IMR-90 (cell line): ENCODE results near the gene PERM1. TPM values are rescaled to one million over a fixed set of nuclear protein-coding genes. Genes with fewer than 3 reads are reported as not detected.

Source experiments
- ATAC-seq: fragments of 200-7000 bp; cut with Tn5 transposase; 2 replicates; pipeline ENCODE4 v1.9.1; 2020; ENCODE audit warnings: low read depth, mild to moderate bottlenecking, moderate library complexity
- BruUV-seq: library from RNA; stranded (reverse); fragments of 400-500 nt; replicated peaks from 2 replicates; lab custom pipeline; 2021; lab: Mats Ljungman, UMichigan
- CTCF ChIA-PET: fragments of 300-600 bp; formaldehyde crosslinking; extraction: SDS; loops from one replicate; lab custom pipeline; 2021; ENCODE audit warnings: antibody characterized with exemption; lab: Yijun Ruan, JAX
- POLR2A ChIA-PET: fragments of 300-600 bp; sonication (Branson Sonifier 250); formaldehyde crosslinking; loops from one replicate; lab custom pipeline; 2022; ENCODE audit warnings: antibody characterized with exemption; ENCODE audit not compliant: unreplicated experiment; lab: Charles Lee
- DNase-seq: peaks from one replicate; pipeline ENCODE4 v3.0.0; 2013
- H2AFZ ChIP-seq: replicated peaks from 2 replicates; pipeline ENCODE3; 2013; ENCODE audit warnings: low read length, mild to moderate bottlenecking; ENCODE audit not compliant: poor library complexity
- H2AK5ac ChIP-seq: 2 replicates; pipeline ENCODE4 v1.6.1; 2013; ENCODE audit warnings: low read depth, low read length, inconsistent platforms
- H2AK9ac ChIP-seq: replicated peaks from 2 replicates; pipeline ENCODE3; 2013; ENCODE audit warnings: mild to moderate bottlenecking, low read depth, low read length, moderate library complexity; ENCODE audit not compliant: poor library complexity
- H2BK120ac ChIP-seq: 2 replicates; pipeline ENCODE4 v1.6.1; 2013; ENCODE audit warnings: low read depth, low read length, inconsistent platforms
- H2BK15ac ChIP-seq: 3 replicates; pipeline ENCODE4 v1.6.1; 2013; ENCODE audit warnings: low read depth, low read length, inconsistent platforms
- H2BK20ac ChIP-seq: 2 replicates; pipeline ENCODE4 v1.6.1; 2013; ENCODE audit warnings: low read depth, mild to moderate bottlenecking, inconsistent platforms, low read length, moderate library complexity
- H2BK5ac ChIP-seq: 2 replicates; pipeline ENCODE4 v1.6.1; 2013; ENCODE audit warnings: mild to moderate bottlenecking, low read depth, low read length, inconsistent platforms; ENCODE audit not compliant: poor library complexity, severe bottlenecking
- H3K14ac ChIP-seq: replicated peaks from 2 replicates; pipeline ENCODE4 v1.6.1; 2013; ENCODE audit warnings: low read depth, low read length, inconsistent platforms
- H3K18ac ChIP-seq: 2 replicates; pipeline ENCODE4 v1.6.1; 2013; ENCODE audit warnings: low read depth, low read length, control low read depth
- H3K23ac ChIP-seq: 2 replicates; pipeline ENCODE4 v1.6.1; 2013; ENCODE audit warnings: low read depth, low read length, inconsistent platforms
- H3K27ac ChIP-seq: 2 replicates; pipeline ENCODE4 v1.5.1; 2013; ENCODE audit warnings: mild to moderate bottlenecking, control low read depth, low read length; ENCODE audit not compliant: insufficient read depth
- H3K27me3 ChIP-seq: 2 replicates; pipeline ENCODE4 v1.6.1; 2013; ENCODE audit warnings: low read length; ENCODE audit not compliant: control insufficient read depth, insufficient read depth
- H3K36me3 ChIP-seq: 2 replicates; pipeline ENCODE4 v1.6.1; 2013; ENCODE audit warnings: low read length, mixed read lengths; ENCODE audit not compliant: control insufficient read depth, insufficient read depth
- H3K4ac ChIP-seq: 2 replicates; pipeline ENCODE4 v1.6.1; 2013; ENCODE audit warnings: low read depth, low read length, inconsistent platforms
- H3K4me1 ChIP-seq: 2 replicates; pipeline ENCODE4 v1.6.1; 2013; ENCODE audit warnings: low read length, mixed read lengths; ENCODE audit not compliant: control insufficient read depth, insufficient read depth
- H3K4me2 ChIP-seq: 2 replicates; pipeline ENCODE4 v1.6.1; 2013; ENCODE audit warnings: low read depth, mild to moderate bottlenecking, control low read depth, low read length, moderate library complexity
- H3K4me3 ChIP-seq: 2 replicates; pipeline ENCODE4 v1.5.1; 2013; ENCODE audit warnings: low read depth, mild to moderate bottlenecking, control low read depth, low read length, moderate library complexity; ENCODE audit not compliant: insufficient read depth
- H3K56ac ChIP-seq: 2 replicates; pipeline ENCODE4 v1.6.1; 2013; ENCODE audit warnings: low read length, inconsistent platforms; ENCODE audit not compliant: insufficient read depth; ENCODE audit errors: extremely low read depth
- H3K79me1 ChIP-seq, 2 experiments: 2 replicates each; pipeline ENCODE4 v1.6.1; 2013; ENCODE audit warnings: low read length in 2 of 2, inconsistent platforms in 1 of 2, low read depth in 1 of 2
- H3K9ac ChIP-seq: 2 replicates; pipeline ENCODE4 v1.6.1; 2013; ENCODE audit warnings: low read depth, low read length, control low read depth
- H3K9me1 ChIP-seq: 2 replicates; pipeline ENCODE4 v1.6.1; 2013; ENCODE audit warnings: low read length, inconsistent platforms; ENCODE audit not compliant: insufficient read depth
- H3K9me3 ChIP-seq: 2 replicates; pipeline ENCODE4 v1.6.1; 2013; ENCODE audit warnings: low read length; ENCODE audit not compliant: control insufficient read depth, insufficient read depth
- H4K20me1 ChIP-seq: 2 replicates; pipeline ENCODE4 v1.6.1; 2013; ENCODE audit warnings: low read length, inconsistent platforms; ENCODE audit not compliant: insufficient read depth
- H4K5ac ChIP-seq: 2 replicates; pipeline ENCODE4 v1.6.1; 2013; ENCODE audit warnings: mild to moderate bottlenecking, low read depth, low read length, control low read depth
- H4K8ac ChIP-seq, 2 experiments: 2 replicates each; pipeline ENCODE4 v1.6.1; 2013; ENCODE audit warnings: low read depth in 2 of 2, low read length in 2 of 2, control low read depth in 1 of 2, inconsistent platforms in 1 of 2
- H4K91ac ChIP-seq: 2 replicates; pipeline ENCODE4 v1.6.1; 2013; ENCODE audit warnings: low read depth, low read length, inconsistent platforms; ENCODE audit not compliant: insufficient read depth
- BHLHE40 ChIP-seq: fragments of 150-350 bp; IDR thresholded peaks from 2 replicates; pipeline ENCODE4 v1.6.1; 2016; ENCODE audit warnings: mild to moderate bottlenecking, low read depth, low read length
- CHD1 ChIP-seq: IDR thresholded peaks from 2 replicates; pipeline ENCODE4 v1.6.1; 2012; ENCODE audit warnings: low read depth, low read length, improper control_type of control experiment
- FOS ChIP-seq: fragments of 150-350 bp; IDR thresholded peaks from 2 replicates; pipeline ENCODE4 v1.6.1; 2016; ENCODE audit warnings: low read depth, low read length
- MAFK ChIP-seq: IDR thresholded peaks from 2 replicates; pipeline ENCODE4 v1.6.1; 2012; ENCODE audit warnings: low read depth, low read length, improper control_type of control experiment
- MXI1 ChIP-seq: IDR thresholded peaks from 2 replicates; pipeline ENCODE4 v1.6.1; 2012; ENCODE audit warnings: low read depth, mild to moderate bottlenecking, low read length, moderate library complexity, borderline replicate concordance
- NFE2L2 ChIP-seq: fragments of 150-350 bp; IDR thresholded peaks from 2 replicates; pipeline ENCODE4 v1.6.1; 2016; ENCODE audit warnings: low read depth, mild to moderate bottlenecking, low read length
- POLR2A ChIP-seq: IDR thresholded peaks from 2 replicates; pipeline ENCODE4 v1.6.1; 2012; ENCODE audit warnings: mild to moderate bottlenecking, low read depth, low read length
- RAD21 ChIP-seq: IDR thresholded peaks from 2 replicates; pipeline ENCODE4 v1.6.1; 2012; ENCODE audit warnings: low read length, improper control_type of control experiment
- RCOR1 ChIP-seq: IDR thresholded peaks from 2 replicates; pipeline ENCODE4 v1.6.1; 2012; ENCODE audit warnings: mild to moderate bottlenecking, low read length, improper control_type of control experiment; ENCODE audit not compliant: insufficient replicate concordance
- RFX5 ChIP-seq: IDR thresholded peaks from 2 replicates; pipeline ENCODE4 v1.8.0; 2012; ENCODE audit warnings: low read depth, mild to moderate bottlenecking, low read length, moderate library complexity
- SMC3 ChIP-seq: fragments of 150-350 bp; IDR thresholded peaks from 2 replicates; pipeline ENCODE4 v1.6.1; 2016; ENCODE audit warnings: low read depth, mild to moderate bottlenecking, antibody characterized with exemption, low read length, moderate library complexity
- USF2 ChIP-seq: fragments of 150-350 bp; IDR thresholded peaks from 2 replicates; pipeline ENCODE4 v1.6.1; 2017; ENCODE audit warnings: mild to moderate bottlenecking, antibody characterized with exemption, low read length, low read depth
- WGBS, 2 experiments: methylation state at CpG; one replicate each; pipeline versions ENCODE4 v1.1.5 to v1.1.7; 2013; ENCODE audit warnings: missing lambda C conversion rate in 2 of 2; ENCODE audit not compliant: insufficient read length in 1 of 2; ENCODE audit errors: extremely low coverage in 2 of 2; 5-methylcytosine and 5-hydroxymethylcytosine counted together
- dilution Hi-C: fragments of 300-500 bp; cut with HindIII; formaldehyde crosslinking; loops from one replicate; pipeline ENCODE4 v1.14.3; 2018; ENCODE audit warnings: low sequenced_read_pairs; ENCODE audit not compliant: unreplicated experiment
- in situ Hi-C: fragments of 300-500 bp; cut with MboI; formaldehyde crosslinking; loops from 3 replicates; pipeline ENCODE4 v1.14.3; 2019; ENCODE audit warnings: low sequenced_read_pairs, inconsistent platforms, mixed read lengths
- intact Hi-C: fragments of 100-400 bp; cut with micrococcal nuclease; formaldehyde crosslinking; loops from 2 replicates; pipeline ENCODE4 v1.10.0; 2022
- polyA plus RNA-seq, 3 experiments: library from polyadenylated mRNA; depleted of rRNA; stranded (reverse); fragments of >200 nt; gene quantifications; 2 replicates each; pipeline ENCODE4 v1.2.3, GENCODE V29; 2012; ENCODE audit warnings: low replicate concordance in 1 of 3
- total RNA-seq: library from RNA; depleted of rRNA; stranded (reverse); fragments of >200 nt; gene quantifications from 2 replicates; pipeline ENCODE4 v1.2.3, GENCODE V29; 2012
- TF ChIP-seq, protein P1 (sequence below): conservative IDR thresholded peaks from 2 replicates; pipeline ENCODE4 v1.5.1; 2012; ENCODE audit warnings: mild to moderate bottlenecking, low read depth, low read length, improper control_type of control experiment
- TF ChIP-seq, protein P2 (sequence below): fragments of 150-350 bp; IDR thresholded peaks from 2 replicates; pipeline ENCODE4 v1.6.1; 2016; ENCODE audit warnings: low read depth, mild to moderate bottlenecking, low read length, moderate library complexity, borderline replicate concordance

PERM1 gene
- total and polyA plus RNA-seq, 2 of the 4 experiments (the other 2 are of a cell fraction): not detected

DNA sequence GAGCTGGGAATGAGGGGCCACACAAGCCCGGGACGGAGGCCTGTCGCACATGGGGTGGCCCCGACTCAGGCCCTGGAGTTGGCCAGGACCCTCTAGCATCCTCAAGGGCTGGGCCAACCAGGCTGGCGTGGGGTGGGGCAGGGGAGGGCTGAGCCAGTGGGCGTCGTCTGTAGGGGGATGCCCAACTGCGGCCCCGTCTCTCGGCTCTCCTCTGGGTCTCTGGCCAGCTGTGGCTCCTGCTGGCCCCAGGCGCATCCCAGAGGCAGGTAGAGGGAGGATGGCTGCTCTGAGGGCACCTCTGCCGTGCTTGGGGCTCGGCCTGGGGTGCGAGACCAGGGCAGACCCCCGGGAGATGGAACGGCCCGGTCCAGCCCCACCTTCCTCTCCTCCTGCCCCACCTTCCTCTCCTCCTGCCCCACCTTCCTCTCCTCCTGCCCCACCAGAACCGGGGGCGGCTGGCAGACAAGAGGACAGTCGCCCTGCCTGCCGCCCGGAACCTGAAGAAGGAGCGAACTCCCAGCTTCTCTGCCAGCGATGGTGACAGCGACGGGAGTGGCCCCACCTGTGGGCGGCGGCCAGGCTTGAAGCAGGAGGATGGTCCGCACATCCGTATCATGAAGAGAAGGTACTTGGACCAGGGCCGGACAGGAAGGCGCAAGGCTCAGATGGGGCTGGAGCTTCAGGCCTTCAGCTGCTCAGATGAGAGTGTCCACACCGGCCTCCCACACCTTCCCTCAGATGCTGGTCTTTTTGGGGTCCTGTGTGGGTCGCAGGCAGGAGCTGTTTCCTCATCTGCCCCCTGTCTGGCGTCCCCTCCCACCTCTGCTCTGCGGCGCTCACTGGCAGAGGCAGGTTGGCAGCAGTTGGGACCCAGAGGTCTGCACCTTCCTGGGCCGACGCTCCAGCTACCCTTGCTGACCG, 51.9 kb downstream of the PERM1 start:
- Histone ChIP-seq H2BK120ac (no peak overlapping the region), H3K9ac (no peak overlapping the region), H3K4me3 (no peak overlapping the region), H4K20me1 (peaks cover 6% of the 10 kb centered on the region; the same call in 1 of the 2 replicates), H4K8ac (no peak overlapping the region), H3K23ac (no peak overlapping the region), H3K27ac (no peak overlapping the region), H3K36me3 (peaks cover 9% of the 10 kb centered on the region), H3K79me1 (peaks cover 0 to 8% of the 10 kb centered on the region in 2 experiments; a peak in 1 of 4 replicates), H3K14ac (no peak overlapping the region), H4K5ac (no peak overlapping the region), H3K9me3 (no peaks in the 10 kb centered on the region), H4K91ac (no peak overlapping the region), H3K18ac (no peak overlapping the region), H3K9me1 (no peaks in the 10 kb centered on the region), H2BK15ac (no peak overlapping the region), H3K4me2 (no peak overlapping the region), H3K27me3 (no peaks in the 10 kb centered on the region), H3K4me1 (no peaks in the 10 kb centered on the region; the same call in 1 of the 2 replicates), H3K4ac (no peak overlapping the region), H2AK9ac (no peak overlapping the region), H2BK5ac (no peak overlapping the region), H2BK20ac (no peak overlapping the region), H2AFZ (no peak overlapping the region), H2AK5ac (no peak overlapping the region), H3K56ac (no peak overlapping the region)
- DNase-seq: no peak
- POLR2A ChIA-PET: no interaction called here
- intact Hi-C loops (no loop called here), in situ Hi-C loops (no loop called here), dilution Hi-C loops (no loop called here)
- WGBS, 2 experiments: 99% methylated on average over 11 of the region's 40 CpGs; no CpG with 5 or more reads in 1 of the 2 experiments
- TF ChIP-seq RCOR1: no peak
- no peak for TF ChIP-seq NFE2L2
- TF ChIP-seq SMC3: no peak
- no peak for TF ChIP-seq MXI1
- TF ChIP-seq MAFK: no peak
- TF ChIP-seq, protein P1, sequence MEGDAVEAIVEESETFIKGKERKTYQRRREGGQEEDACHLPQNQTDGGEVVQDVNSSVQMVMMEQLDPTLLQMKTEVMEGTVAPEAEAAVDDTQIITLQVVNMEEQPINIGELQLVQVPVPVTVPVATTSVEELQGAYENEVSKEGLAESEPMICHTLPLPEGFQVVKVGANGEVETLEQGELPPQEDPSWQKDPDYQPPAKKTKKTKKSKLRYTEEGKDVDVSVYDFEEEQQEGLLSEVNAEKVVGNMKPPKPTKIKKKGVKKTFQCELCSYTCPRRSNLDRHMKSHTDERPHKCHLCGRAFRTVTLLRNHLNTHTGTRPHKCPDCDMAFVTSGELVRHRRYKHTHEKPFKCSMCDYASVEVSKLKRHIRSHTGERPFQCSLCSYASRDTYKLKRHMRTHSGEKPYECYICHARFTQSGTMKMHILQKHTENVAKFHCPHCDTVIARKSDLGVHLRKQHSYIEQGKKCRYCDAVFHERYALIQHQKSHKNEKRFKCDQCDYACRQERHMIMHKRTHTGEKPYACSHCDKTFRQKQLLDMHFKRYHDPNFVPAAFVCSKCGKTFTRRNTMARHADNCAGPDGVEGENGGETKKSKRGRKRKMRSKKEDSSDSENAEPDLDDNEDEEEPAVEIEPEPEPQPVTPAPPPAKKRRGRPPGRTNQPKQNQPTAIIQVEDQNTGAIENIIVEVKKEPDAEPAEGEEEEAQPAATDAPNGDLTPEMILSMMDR: no peak
- TF ChIP-seq CHD1: no peak
- no peak for TF ChIP-seq USF2
- TF ChIP-seq RFX5: no peak
- no peak for TF ChIP-seq FOS
- TF ChIP-seq BHLHE40: no peak
- no peak for TF ChIP-seq RAD21
- TF ChIP-seq, protein P2, sequence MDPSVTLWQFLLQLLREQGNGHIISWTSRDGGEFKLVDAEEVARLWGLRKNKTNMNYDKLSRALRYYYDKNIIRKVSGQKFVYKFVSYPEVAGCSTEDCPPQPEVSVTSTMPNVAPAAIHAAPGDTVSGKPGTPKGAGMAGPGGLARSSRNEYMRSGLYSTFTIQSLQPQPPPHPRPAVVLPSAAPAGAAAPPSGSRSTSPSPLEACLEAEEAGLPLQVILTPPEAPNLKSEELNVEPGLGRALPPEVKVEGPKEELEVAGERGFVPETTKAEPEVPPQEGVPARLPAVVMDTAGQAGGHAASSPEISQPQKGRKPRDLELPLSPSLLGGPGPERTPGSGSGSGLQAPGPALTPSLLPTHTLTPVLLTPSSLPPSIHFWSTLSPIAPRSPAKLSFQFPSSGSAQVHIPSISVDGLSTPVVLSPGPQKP: no peak
- no peak for TF ChIP-seq POLR2A
- CTCF ChIA-PET: interaction anchor here (0.6 kb wide), 1 partner anchor 11 kb away, joined by 3 read pairs; no protein-coding TSS in a partner anchor
- no TSS peak for BruUV-seq
- no peak for ATAC-seq
